Dermis blood vessel endothelial cell (primary cell): Measurements from ENCODE around the gene ANKRD10. TPM values are rescaled to one million over a fixed set of nuclear protein-coding genes. Genes with fewer than 3 reads are reported as not detected.
"Not testable (repeated sequence)": the region's sequence is repeated elsewhere in the genome, so short reads cannot be mapped to it uniquely, and the experiment has no call there.

Experiments
- DNase-seq: peaks from one replicate; pipeline ENCODE4 v3.0.0; 2010
- total RNA-seq: library from RNA; depleted of rRNA; stranded (reverse); fragments of >200 nt; gene quantifications from 2 replicates; pipeline ENCODE4 v1.2.3, GENCODE V29; 2014

ANKRD10 gene
- total RNA-seq, 1 donor from 2014 or later, result 92.2 TPM

DNA sequence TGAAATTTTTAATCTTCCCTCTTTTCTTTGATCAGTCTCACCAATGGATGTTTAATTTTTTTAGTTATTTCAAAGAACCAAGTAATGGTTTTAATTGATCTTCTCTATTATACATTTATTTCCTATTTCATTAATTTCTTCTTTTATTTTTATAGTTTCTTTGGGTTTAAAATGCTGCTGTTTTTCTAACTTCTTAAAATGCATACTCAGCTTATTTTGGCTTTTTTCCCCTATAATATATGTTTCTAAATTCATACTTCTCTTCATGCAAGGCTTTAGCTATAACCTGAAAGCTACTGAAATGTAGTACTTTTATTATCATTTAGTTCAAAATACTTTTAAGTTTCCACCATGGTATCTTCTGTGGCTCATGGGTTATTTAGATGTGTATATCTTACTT lies 53.9 kb downstream of the ANKRD10 start:
- DNase-seq, result no peak

- DNase-seq, result no peak
Measured at GRCh38 chr13:110856942-110857835, 57.7 kb downstream of the ANKRD10 start.

- no peak for DNase-seq
Measured at GRCh38 chr13:110855363-110855762, 59.5 kb downstream of the ANKRD10 start.

DNA sequence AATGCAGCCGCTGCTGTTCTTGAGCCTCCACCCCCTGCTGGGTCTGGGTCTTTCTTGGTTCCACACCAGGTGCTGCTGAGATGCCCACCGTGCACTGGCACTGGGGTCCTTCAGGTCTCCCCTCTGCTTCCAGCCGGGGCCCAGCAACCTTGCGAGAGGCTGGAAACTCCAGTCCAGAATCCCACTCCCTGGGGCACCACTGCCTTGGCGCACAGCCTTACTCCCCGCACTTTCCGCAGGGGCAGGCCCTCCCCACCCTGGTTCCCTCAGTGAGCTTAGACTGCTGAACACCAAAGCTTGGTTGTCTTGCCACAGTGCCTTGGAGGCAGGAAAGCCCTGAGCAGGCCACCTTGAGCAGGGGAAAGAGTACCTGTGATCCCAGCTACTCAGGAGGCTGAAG lies 60.0 kb downstream of the ANKRD10 start:
- no peak for DNase-seq

DNA sequence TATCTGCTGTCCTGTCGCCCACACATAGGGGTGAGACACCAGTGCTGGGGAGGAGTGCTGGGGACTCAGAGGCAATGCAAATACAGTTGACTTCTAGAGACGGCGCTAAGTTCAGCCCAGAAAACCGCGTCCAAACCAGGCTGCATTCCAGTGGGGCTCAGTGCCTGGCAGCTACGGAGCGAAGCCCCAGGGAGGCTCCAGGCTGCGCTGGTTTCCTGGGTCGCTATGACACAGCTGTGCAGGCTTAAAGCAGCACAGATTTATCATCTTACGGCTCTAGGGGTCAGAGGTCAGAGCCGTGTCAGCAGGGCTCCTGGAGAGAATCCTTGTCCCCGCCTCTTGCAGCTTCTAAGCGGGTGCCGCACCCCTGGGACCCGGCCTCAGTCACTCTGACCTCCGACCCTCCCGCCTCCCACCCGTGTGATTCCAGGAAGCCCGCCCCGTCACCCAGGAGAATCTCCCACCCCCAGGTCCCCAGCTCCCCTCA lies 61.6 kb downstream of the ANKRD10 start:
- no peak for DNase-seq

DNA sequence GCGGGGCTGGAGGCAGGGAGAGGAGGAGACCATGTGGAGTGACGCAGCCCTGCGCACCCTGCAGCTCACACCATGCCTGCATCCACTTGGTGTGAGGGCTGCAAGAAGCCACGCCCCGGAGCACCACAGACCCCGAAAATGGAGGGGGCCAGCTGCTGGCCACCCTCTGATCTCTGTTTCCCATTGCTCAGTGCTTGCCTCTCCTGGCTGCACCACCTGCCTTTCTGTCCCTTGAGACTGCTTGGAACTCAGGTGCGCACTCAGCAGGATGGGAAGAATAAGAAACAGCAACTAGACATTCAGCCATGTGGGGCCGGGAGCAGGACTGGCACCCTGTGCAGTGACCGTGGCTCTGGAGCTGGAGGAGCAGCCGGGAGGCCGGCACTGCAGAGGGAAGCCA lies 64.0 kb downstream of the ANKRD10 start:
- no peak for DNase-seq

DNA sequence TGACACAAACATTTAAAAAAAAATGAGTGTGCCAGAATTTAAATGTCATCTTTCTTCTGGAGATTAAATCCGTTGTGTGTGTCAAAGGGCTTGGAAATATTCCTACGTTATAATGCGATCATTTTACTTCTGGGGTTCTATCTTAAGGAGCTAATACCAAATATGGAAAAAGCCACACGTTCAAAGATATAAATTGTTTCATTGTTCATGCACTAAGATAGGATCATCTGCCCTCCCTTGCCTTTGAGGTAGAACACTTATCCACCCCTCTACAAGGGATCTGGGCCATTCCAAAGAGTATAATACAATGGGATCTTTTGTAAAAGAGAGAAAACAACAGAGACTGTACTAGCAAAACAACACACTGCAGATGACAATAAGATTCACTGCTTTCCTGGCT lies 64.9 kb downstream of the ANKRD10 start:
- DNase-seq, result no peak

DNA sequence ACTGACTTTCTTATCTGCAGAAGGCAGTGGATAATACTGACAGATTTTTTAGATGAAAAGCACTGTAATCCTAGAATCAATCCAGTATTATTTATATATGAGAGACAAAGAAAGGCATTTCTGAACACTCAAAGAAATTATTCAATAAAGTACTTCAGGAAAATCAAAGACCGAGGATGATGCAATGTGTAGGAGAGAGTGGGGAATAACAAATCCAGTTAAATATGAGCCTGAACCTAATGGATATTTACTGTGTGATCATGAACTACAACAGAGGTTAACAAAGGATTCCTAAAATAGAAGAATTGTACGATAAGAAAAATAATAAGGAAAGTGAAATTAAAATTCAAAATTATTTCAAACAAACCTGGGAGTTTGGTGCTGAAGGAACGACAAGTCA lies 69.3 kb downstream of the ANKRD10 start:
- no peak for DNase-seq

DNA sequence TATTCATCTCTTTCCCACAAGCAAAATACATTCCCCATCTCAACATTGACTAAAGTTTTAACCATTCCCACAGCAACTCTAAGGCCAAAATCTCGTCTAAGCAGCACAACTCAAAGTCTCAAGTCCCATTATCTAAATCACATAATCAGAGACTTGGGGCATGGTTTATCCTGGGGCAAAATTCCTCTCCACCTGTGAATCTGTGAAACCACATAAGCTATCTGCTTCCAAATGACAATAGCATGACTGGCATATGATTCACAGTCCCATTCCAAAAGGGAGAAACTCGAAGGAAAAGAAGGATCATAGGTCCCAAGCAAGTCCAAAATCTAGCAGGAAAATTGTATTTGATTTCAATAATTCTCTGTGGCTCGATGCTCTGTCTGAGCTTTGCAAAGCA lies 73.0 kb downstream of the ANKRD10 start:
- no peak for DNase-seq

DNA sequence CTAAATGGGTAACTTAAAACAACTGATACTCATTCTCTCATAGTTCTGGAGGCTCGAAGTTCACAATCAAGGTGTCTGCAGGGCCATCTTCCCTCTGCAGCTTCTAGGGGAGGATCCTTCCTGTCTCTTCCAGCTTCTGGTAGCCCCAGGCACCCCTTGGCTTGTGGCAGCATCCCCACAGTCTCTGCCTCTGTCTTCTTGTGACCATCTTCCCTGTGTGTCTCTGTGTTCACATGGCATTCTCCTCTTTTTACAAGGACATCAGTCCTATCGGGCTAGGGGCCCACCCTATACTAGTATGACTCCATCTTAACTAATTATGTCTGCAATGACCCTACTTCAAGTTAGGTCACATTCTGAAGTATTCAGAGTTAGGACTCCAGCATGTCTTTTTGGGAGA lies 73.5 kb downstream of the ANKRD10 start:
- no peak for DNase-seq

DNA sequence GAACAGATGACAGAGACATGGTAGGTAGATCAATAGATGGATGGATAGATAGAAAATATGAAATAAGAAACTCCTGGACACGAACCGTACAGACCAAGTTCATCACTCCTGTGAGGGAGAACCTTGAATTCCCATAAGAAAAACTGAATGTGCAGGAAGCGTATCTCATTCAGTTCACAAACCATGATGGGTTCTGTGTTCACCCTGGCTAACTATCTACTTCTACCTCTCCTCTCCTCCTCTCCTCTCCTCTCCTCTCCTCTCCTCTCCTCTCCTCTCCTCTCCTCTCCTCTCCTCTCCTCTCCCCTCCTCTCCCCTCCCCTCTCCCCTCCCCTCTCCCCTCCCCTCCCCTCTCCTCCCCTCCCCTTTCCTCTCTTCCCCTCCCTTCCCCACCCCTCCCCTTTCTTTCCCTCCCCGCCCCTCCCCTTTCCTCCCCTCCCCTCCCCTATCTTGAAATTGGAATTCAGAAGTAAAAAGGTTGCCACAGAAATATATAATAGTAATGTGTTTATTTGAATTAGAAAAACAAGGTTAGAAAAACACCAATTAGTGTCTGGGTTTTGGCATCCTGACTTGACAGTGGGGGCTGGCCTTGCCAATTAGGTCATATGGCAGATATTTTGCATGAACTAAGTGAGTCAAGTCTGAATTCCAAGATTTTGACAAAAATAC lies 75.9 kb downstream of the ANKRD10 start:
- DNase-seq, result no peak

DNA sequence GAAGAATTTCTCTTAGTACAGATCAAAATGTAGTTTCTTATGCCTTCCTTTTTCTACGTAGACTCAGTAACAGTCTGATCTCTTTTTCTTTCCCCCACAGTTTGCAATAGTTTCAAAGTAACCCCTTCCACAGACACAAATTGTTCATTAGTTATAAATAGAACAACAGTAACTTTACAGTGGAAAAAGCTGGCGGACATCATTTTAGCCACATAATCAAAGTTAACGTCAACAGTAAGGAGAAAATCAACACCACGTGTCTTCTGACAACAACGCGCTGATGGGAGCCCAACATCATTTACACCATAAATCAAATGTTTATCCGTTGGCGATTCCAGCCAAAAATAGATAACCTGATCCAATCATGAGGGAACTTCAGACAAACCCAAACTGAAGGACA lies 76.8 kb downstream of the ANKRD10 start:
- DNase-seq, result no peak

- not testable (repeated sequence) for DNase-seq
Measured at GRCh38 chr13:110837397-110838061, 77.3 kb downstream of the ANKRD10 start.

DNA sequence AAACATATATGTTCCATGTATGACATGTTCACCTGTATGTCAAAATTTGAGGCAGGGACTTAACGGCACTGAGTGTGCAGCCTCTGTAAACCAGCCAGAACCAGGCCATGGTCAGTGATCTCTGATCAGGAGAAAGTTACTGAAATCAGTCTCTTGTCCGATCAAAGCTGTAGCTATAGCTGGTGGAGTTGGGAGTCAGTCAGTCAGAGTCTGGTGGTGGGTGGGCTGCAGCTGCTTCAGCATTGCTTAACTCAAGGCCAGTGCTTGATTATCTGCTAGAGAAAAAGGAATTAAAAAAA lies 78.3 kb downstream of the ANKRD10 start:
- no peak for DNase-seq

DNA sequence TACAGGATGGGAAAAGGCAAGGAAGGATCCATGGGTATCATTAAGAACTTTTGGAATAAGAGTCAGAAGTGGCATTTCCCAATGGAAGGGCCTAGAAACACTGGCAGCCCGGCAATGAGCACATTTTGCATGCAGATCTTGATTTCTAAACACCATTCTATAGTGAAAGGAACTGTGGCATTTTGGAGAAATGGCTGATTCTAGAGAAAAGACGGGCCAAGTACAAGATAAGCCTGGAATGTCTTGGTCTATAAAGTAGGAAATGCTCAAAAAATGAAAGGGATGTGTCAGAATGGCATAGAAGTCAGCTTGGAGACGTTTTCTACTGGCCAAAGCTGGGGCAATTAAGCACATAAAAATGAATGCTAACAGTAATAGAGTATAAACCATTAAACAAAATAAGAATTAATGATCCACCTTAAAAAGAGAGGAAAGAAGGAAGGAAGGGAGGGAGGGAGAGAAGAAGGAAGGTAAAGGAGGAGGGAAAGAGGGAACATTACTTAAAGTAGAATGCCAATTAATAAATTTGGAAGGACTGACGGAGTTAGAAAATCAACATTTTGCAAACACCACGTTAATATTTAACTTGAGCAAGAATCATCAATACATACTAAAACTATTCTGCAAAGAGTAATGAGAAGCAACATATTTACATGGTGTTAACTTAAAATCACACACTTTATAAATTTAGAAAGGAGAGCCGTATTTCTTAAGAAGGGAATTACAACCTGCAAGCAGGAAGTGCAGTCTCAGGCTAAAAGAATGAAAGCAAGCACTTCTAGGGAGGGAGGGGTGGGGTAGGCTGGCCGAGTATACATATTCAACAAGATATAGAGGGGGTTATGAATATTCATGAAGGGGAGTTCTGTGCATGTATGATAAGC lies 78.9 kb downstream of the ANKRD10 start:
- no peak for DNase-seq

DNA sequence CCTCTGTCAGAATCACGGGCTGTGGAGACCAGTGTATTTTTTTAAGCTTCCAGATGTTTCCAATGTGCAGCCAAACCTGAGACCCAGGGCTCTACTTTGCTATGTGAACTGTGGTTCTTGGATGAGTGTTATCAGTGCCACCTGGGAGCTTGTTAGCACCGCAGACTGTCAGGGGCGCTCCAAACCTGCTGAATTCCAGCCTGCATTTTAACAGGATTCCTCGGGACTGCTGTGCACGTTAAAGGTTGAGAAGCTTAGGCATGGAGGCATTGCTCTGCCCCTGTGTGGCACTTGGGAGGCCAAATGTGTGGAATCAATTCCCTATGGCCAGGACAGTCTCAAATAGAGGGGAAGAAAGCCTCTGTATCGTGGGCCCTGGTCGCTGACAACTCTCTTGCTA lies 80.3 kb downstream of the ANKRD10 start:
- no peak for DNase-seq

DNA sequence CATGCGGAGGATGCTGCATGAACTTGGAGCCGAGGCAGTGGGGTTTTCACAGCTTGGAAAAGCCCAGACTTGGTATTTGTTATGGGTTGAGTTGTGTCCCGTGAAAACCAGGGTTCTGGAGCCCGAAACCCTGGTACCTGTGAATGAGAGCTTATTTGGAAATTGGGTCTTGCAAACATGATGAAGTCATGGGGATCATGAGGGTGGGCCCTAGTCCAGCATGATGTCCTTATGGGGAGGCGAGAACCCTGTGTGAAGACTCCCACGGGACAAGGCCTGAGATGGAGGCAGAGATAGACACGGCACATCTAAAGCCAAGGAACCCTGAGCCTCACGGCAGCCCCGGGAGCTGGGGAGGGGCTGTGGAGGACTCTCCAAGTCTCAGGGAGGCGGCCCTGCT lies 82.3 kb downstream of the ANKRD10 start:
- no peak for DNase-seq

GRCh38 chr13:110832205-110832479 lies 82.7 kb downstream of the ANKRD10 start:
- DNase-seq, result no peak

DNA sequence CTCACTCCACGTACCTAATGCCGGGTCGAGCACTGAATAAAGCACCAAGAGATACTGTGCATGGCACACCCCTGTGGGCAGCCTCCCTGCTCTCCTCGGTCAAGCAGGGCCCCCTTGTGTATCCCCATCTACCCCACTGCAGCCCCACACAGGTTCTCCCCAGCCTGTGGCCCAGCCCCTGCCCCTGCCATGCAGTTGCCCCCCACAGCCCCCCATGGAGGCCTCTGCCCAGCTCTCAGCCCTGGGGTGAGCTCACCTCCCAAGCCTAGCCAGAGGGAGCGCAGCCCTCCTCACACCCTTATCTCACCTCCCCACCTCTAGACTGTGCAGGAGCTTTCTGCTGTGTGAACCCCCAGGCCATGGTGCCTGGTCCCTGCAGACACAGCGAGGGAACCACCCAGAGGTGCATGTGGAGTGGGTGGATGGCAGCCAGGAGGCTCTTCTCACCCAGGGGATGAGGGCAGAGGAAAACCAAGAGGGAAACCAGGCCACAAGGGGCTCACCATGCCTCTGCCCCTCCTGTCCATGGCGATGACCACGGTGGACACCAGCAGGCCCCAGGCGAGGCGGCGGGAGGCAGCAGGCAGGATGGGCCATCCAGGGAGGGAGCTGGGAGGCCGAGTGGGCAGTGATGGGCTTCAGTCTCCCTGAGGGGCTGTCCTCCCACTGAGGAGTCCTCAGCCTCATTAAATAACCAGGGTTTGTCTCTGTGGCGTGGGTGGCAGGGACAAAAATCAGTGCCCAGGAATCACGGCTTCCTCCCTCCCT lies 83.2 kb downstream of the ANKRD10 start:
- no peak for DNase-seq

GRCh38 chr13:110830800-110831371 lies 84.0 kb downstream of the ANKRD10 start:
- DNase-seq, result no peak

- DNase-seq, result no peak
Measured at GRCh38 chr13:110830331-110830730, 84.5 kb downstream of the ANKRD10 start.

DNA sequence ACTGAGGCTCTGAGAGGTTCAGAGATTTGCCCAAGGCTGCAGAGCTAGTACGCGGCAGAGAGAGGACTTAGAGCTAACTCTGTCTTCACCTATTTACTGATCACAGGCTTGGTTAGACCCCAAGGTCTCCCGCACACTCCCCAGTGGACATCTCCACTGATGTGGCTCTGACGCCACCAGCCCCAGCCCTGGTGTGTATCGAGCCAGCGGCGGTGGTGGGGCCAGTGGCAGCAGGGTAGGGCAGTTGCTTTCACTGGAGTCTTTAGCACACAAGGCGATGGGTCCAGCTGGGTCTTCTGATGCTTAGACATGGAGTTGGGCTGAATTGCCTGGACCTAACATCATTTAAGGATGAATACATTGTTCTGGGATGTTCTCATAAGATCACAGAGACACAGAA lies 85.4 kb downstream of the ANKRD10 start:
- DNase-seq, result no peak
